MCF 10A (cell line): Measurements from ENCODE around the gene ASB6. TPM values are rescaled to one million over a fixed set of nuclear protein-coding genes. Genes with fewer than 3 reads are reported as not detected.

ENCODE experiments used
- BruUV-seq: library from RNA; stranded (reverse); fragments of 400-500 nt; replicated peaks from 2 replicates; lab custom pipeline; 2021; lab: Mats Ljungman, UMichigan
- CTCF ChIA-PET: fragments of 300-600 bp; sonication (Branson Sonifier 250); formaldehyde crosslinking; extraction: SDS; loops from one replicate; lab custom pipeline; 2021; ENCODE audit warnings: antibody characterized with exemption, inconsistent platforms; lab: Yijun Ruan, JAX
- POLR2A ChIA-PET: fragments of 300-600, 350-650 bp; sonication (Branson Sonifier 250); formaldehyde crosslinking; extraction: SDS; loops from one replicate; lab custom pipeline; 2020; ENCODE audit warnings: antibody characterized with exemption, inconsistent platforms; lab: Yijun Ruan, JAX
- DNase-seq: peaks from one replicate; pipeline ENCODE4 v3.0.0-alpha.2; 2018; ENCODE audit not compliant: unreplicated experiment
- H3K27ac Mint-ChIP-seq: one replicate; pipeline ENCODE4 v1.8.0; 2022; ENCODE audit warnings: mild to moderate bottlenecking, low read depth, mixed read lengths; ENCODE audit not compliant: unreplicated experiment
- H3K27me3 Mint-ChIP-seq: one replicate; pipeline ENCODE4 v1.8.0; 2022; ENCODE audit warnings: mixed read lengths; ENCODE audit not compliant: insufficient read depth, unreplicated experiment
- H3K36me3 Mint-ChIP-seq: one replicate; pipeline ENCODE4 v1.8.0; 2022; ENCODE audit warnings: mild to moderate bottlenecking, moderate library complexity, mixed read lengths; ENCODE audit not compliant: insufficient read depth, unreplicated experiment
- H3K4me1 Mint-ChIP-seq: one replicate; pipeline ENCODE4 v1.8.0; 2022; ENCODE audit warnings: mixed read lengths; ENCODE audit not compliant: insufficient read depth, unreplicated experiment
- H3K4me3 Mint-ChIP-seq: one replicate; pipeline ENCODE4 v1.8.0; 2022; ENCODE audit warnings: mild to moderate bottlenecking, moderate library complexity, mixed read lengths; ENCODE audit not compliant: unreplicated experiment
- H3K9me3 Mint-ChIP-seq: one replicate; pipeline ENCODE4 v1.8.0; 2022; ENCODE audit warnings: mixed read lengths; ENCODE audit not compliant: unreplicated experiment
- intact Hi-C: fragments of 100-400 bp; cut with micrococcal nuclease; formaldehyde crosslinking; loops from 2 replicates; pipeline ENCODE4 v1.14.1; 2022
- total RNA-seq: library from RNA; stranded (reverse); gene quantifications from 2 replicates; pipeline ENCODE4 v1.2.3, GENCODE V29; 2022
- TF ChIP-seq, protein P1 (sequence below): fragments of 200-600 bp; IDR thresholded peaks from one replicate; pipeline ENCODE4 v1.8.0; 2022; ENCODE audit warnings: antibody characterized with exemption, mild to moderate bottlenecking; ENCODE audit not compliant: unreplicated experiment

Gene ASB6
- total RNA-seq, 1 experiment from 2014 or later: 14.4 TPM

DNA sequence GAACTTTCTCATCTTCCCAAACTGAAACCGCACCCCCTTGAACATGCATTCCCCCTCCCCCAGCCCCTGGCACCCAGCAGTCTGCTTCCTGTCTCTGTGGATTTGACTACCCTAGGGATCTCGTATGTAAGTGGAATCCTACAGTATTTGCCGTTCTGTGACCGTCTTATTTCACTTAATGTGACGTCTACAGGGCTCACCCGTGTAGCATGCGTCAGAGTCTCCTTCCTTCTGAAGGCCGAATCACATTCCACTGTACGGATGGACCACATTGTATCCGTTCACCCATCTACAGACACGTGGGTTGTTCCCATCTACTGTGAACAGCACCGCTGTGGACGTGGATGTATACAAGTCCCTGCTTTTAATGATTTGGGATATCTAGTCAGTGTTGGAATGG is 28.0 kb upstream of the ASB6 start:
- no peak overlapping the region for H3K27ac Mint-ChIP-seq
- POLR2A ChIA-PET: no interaction called here
- no peaks in the 10 kb centered on the region for H3K4me1 Mint-ChIP-seq
- no peak for DNase-seq
- CTCF ChIA-PET: interaction anchor here (0.7 kb wide), 1 partner anchor 348 kb away, joined by 4 read pairs; no protein-coding TSS in a partner anchor
- H3K9me3 Mint-ChIP-seq: no peaks in the 10 kb centered on the region
- H3K36me3 Mint-ChIP-seq: no peaks in the 10 kb centered on the region
- TF ChIP-seq, protein P1, sequence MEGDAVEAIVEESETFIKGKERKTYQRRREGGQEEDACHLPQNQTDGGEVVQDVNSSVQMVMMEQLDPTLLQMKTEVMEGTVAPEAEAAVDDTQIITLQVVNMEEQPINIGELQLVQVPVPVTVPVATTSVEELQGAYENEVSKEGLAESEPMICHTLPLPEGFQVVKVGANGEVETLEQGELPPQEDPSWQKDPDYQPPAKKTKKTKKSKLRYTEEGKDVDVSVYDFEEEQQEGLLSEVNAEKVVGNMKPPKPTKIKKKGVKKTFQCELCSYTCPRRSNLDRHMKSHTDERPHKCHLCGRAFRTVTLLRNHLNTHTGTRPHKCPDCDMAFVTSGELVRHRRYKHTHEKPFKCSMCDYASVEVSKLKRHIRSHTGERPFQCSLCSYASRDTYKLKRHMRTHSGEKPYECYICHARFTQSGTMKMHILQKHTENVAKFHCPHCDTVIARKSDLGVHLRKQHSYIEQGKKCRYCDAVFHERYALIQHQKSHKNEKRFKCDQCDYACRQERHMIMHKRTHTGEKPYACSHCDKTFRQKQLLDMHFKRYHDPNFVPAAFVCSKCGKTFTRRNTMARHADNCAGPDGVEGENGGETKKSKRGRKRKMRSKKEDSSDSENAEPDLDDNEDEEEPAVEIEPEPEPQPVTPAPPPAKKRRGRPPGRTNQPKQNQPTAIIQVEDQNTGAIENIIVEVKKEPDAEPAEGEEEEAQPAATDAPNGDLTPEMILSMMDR: no peak
- H3K4me3 Mint-ChIP-seq: no peak overlapping the region
- H3K27me3 Mint-ChIP-seq: peaks cover 25% of the 10 kb centered on the region
- no TSS peak for BruUV-seq
- intact Hi-C loops: no loop called here

DNA sequence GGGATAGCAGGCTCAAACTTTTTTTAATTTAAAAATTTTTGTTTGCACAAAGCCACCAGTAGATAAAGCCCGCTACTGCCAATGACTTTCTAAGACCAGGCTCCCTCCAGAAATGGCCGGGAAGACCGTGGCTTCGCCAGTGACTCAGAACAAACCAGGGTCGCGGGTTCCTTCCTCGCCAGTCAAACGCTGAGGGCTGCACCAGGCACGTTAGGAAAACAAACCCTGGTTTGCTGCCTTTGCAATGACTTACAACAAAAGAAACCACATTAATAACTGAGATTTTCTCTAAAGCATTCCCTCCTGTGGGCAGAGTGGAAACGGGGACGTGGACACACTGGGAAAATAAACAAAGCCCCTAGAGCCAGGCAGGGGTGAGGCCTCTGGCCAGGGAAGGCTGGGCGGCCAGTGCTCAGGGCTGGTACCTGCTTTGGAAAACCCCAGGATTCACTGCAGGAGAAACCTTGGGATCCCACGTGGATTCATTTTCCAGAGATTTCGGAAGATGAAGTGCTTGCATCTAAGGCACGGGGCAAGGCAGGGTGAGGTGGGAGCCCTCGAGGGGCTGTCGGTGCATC is 27.3 kb upstream of the ASB6 start:
- ChIA-PET CTCF (no interaction called here), POLR2A (no interaction called here)
- Mint-ChIP-seq H3K4me3 (no peak overlapping the region), H3K27ac (no peak overlapping the region), H3K36me3 (no peaks in the 10 kb centered on the region), H3K9me3 (no peaks in the 10 kb centered on the region), H3K27me3 (peaks cover 26% of the 10 kb centered on the region), H3K4me1 (no peaks in the 10 kb centered on the region)
- DNase-seq: no peak
- TF ChIP-seq, protein P1: no peak
- intact Hi-C loops: no loop called here
- no TSS peak for BruUV-seq

DNA sequence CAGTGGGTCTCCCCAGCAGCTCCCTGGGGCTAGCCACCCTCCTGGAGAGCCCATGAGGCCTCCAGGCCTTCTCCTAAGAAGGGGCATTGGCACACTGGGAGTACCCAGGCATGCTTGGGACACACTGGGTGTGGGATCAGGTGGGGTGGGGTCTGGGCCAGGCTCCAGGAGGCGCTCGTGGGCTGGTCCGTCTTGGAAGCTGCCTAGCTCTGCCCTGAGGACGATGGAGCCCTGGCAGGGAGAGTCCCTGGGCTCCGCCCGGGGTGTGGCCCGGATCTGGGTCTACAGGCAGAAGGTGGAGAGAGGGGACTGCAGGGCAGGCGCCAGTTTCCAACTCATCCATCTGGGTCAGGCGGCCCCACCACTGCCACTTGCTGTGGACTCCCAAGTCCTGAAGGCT is 25.9 kb upstream of the ASB6 start:
- peaks cover 19% of the 10 kb centered on the region for H3K27me3 Mint-ChIP-seq
- no peaks in the 10 kb centered on the region for H3K36me3 Mint-ChIP-seq
- H3K9me3 Mint-ChIP-seq: no peaks in the 10 kb centered on the region
- no peak overlapping the region for H3K27ac Mint-ChIP-seq
- TF ChIP-seq, protein P1: no peak
- no peaks in the 10 kb centered on the region for H3K4me1 Mint-ChIP-seq
- no peak for DNase-seq
- intact Hi-C loops: no loop called here
- H3K4me3 Mint-ChIP-seq: no peak overlapping the region
- ChIA-PET CTCF (interaction anchor here (0.6 kb wide), 1 partner anchor 58 kb away, joined by 6 read pairs; no protein-coding TSS in a partner anchor), POLR2A (no interaction called here)
- BruUV-seq: no TSS peak

DNA sequence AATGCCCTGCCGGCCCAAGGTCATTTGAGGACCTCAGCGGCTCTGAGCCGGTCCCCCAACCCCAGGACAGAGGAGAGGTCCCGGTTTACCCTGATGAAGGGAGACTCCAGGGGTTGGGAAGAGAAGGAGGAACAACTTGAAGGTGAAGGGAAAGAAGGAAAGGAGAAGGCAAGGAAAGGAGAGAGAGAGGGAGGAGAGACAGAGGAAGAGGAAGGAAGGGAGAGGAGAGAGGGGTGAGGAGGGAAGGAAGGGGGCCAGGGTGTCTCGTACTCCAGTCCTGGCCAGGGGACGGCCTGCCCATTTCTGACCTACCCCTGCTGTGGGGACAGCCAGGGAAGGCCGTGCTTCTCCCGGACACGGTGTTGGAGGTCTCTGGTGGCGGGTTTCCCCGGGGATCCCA is 25.4 kb upstream of the ASB6 start:
- no TSS peak for BruUV-seq
- no peak overlapping the region for H3K27ac Mint-ChIP-seq
- CTCF ChIA-PET: no interaction called here
- no peaks in the 10 kb centered on the region for H3K4me1 Mint-ChIP-seq
- TF ChIP-seq, protein P1: no peak
- no peak overlapping the region for H3K4me3 Mint-ChIP-seq
- POLR2A ChIA-PET: no interaction called here
- H3K36me3 Mint-ChIP-seq: no peaks in the 10 kb centered on the region
- H3K27me3 Mint-ChIP-seq: peaks cover 19% of the 10 kb centered on the region
- H3K9me3 Mint-ChIP-seq: no peaks in the 10 kb centered on the region
- no peak for DNase-seq
- intact Hi-C loops: no loop called here
